CD4-positive, CD25-positive, alpha-beta regulatory T cell (primary cell): ENCODE measurements around the gene AGBL4. TPM values are rescaled to one million over a fixed set of nuclear protein-coding genes. Genes with fewer than 3 reads are reported as not detected.

ENCODE experiments used
- ATAC-seq, 2 donors: fragments of 150-1000 bp; cut with Tn5 transposase; one replicate each; pipeline ENCODE4 v1.10.0; 2021; ENCODE audit warnings: low read depth in 2 of 2, moderate number of reproducible peaks in 2 of 2, moderate library complexity in 1 of 2
- DNase-seq, 3 donors: peaks; one replicate each; pipeline versions ENCODE4 v3.0.0 to v3.0.0-alpha.2; 2012 to 2022; ENCODE audit warnings: mixed read lengths in 1 of 3
- H3K27ac ChIP-seq: one replicate; pipeline ENCODE4 v1.7.0; 2013; ENCODE audit warnings: mild to moderate bottlenecking, low read length; ENCODE audit not compliant: insufficient read depth, poor library complexity, severe bottlenecking
- H3K27me3 ChIP-seq: one replicate; pipeline ENCODE4 v1.7.0; 2013; ENCODE audit warnings: low read length; ENCODE audit not compliant: control insufficient read depth, insufficient read depth
- H3K36me3 ChIP-seq: one replicate; pipeline ENCODE4 v1.7.0; 2013; ENCODE audit warnings: mild to moderate bottlenecking, low read length, moderate library complexity; ENCODE audit not compliant: control insufficient read depth, insufficient read depth
- H3K4me1 ChIP-seq: 2 replicates; pipeline ENCODE4 v1.7.0; 2013; ENCODE audit warnings: mild to moderate bottlenecking, low read length; ENCODE audit not compliant: insufficient read depth, control insufficient read depth, poor library complexity, severe bottlenecking
- H3K4me3 ChIP-seq: one replicate; pipeline ENCODE4 v1.7.0; 2013; ENCODE audit warnings: low read depth, mild to moderate bottlenecking, low read length, moderate library complexity
- H3K9me3 ChIP-seq, 2 experiments: 1 replicate in 1 of 2; 2 replicates in 1 of 2; pipeline ENCODE4 v1.7.0; 2013; ENCODE audit warnings: low read length in 2 of 2, mild to moderate bottlenecking in 1 of 2, moderate library complexity in 1 of 2; ENCODE audit not compliant: control insufficient read depth in 2 of 2
- H3K27ac Mint-ChIP-seq, 3 donors: one replicate each; pipeline ENCODE4 v1.8.0; 2020 to 2022; ENCODE audit warnings: mild to moderate bottlenecking in 3 of 3, mixed read lengths in 3 of 3, moderate library complexity in 2 of 3
- H3K27me3 Mint-ChIP-seq: one replicate; pipeline ENCODE4 v1.8.0; 2022; ENCODE audit warnings: mild to moderate bottlenecking, mixed read lengths
- H3K36me3 Mint-ChIP-seq: one replicate; pipeline ENCODE4 v1.8.0; 2020; ENCODE audit warnings: mixed read lengths
- H3K4me1 Mint-ChIP-seq, 4 donors: one replicate each; pipeline ENCODE4 v1.8.0; 2020 to 2022; ENCODE audit warnings: mixed read lengths in 4 of 4, mild to moderate bottlenecking in 1 of 4
- H3K4me3 Mint-ChIP-seq, 4 donors: one replicate each; pipeline ENCODE4 v1.8.0; 2020 to 2022; ENCODE audit warnings: mild to moderate bottlenecking in 4 of 4, mixed read lengths in 4 of 4, moderate library complexity in 3 of 4
- H3K9me3 Mint-ChIP-seq, 7 donors: one replicate each; pipeline ENCODE4 v1.8.0; 2020 to 2022; ENCODE audit warnings: mixed read lengths in 7 of 7, mild to moderate bottlenecking in 3 of 7, moderate library complexity in 2 of 7
- polyA plus RNA-seq, 4 donors: library from polyadenylated mRNA; unstranded; fragments of 300-500 nt; fragmentation: Illumina TruSeq; gene quantifications; one replicate each; pipeline ENCODE4 v1.2.3, GENCODE V29; 2021
- total RNA-seq: library from RNA; stranded (reverse); gene quantifications from one replicate; pipeline ENCODE4 v1.2.3, GENCODE V29; 2022

The AGBL4 gene
- total and polyA plus RNA-seq, 5 donors from 2014 or later, result 0.47 TPM; not detected in 4

GRCh38 chr1:48683839-48684238, 1339.9 kb downstream of the AGBL4 start:
- Histone ChIP-seq H3K36me3 (no peaks in the 10 kb centered on the region), H3K4me3 (no peak overlapping the region), H3K9me3 (no peaks in the 10 kb centered on the region), H3K27ac (no peak overlapping the region), H3K27me3 (no peaks in the 10 kb centered on the region), H3K4me1 (no peaks in the 10 kb centered on the region)
- no peak for DNase-seq
- H3K4me3 Mint-ChIP-seq, result no peak overlapping the region
- H3K27me3 Mint-ChIP-seq, result no peaks in the 10 kb centered on the region
- peaks cover 0 to 1% (median 0%) of the 10 kb centered on the region in 7 donors for H3K9me3 Mint-ChIP-seq
- no peak overlapping the region for H3K27ac Mint-ChIP-seq
- no peaks in the 10 kb centered on the region for H3K36me3 Mint-ChIP-seq
- no peaks in the 10 kb centered on the region for H3K4me1 Mint-ChIP-seq
- no peak for ATAC-seq

- Histone ChIP-seq H3K27me3 (no peaks in the 10 kb centered on the region), H3K9me3 (no peaks in the 10 kb centered on the region), H3K27ac (no peak overlapping the region), H3K36me3 (no peaks in the 10 kb centered on the region), H3K4me1 (no peaks in the 10 kb centered on the region), H3K4me3 (no peak overlapping the region)
- Mint-ChIP-seq H3K36me3 (no peaks in the 10 kb centered on the region), H3K27ac (no peak overlapping the region), H3K4me1 (no peaks in the 10 kb centered on the region), H3K9me3 (peaks cover 0 to 2% (median 0%) of the 10 kb centered on the region in 7 donors), H3K4me3 (no peak overlapping the region), H3K27me3 (no peaks in the 10 kb centered on the region)
- DNase-seq (no peak), ATAC-seq (no peak)
Measured at GRCh38 chr1:48681476-48682305, 1342.1 kb downstream of the AGBL4 start.

GRCh38 chr1:48680411-48681035, 1343.2 kb downstream of the AGBL4 start:
- no peaks in the 10 kb centered on the region for H3K4me1 ChIP-seq
- H3K27me3 ChIP-seq, result no peaks in the 10 kb centered on the region
- no peak overlapping the region for H3K4me3 Mint-ChIP-seq
- no peaks in the 10 kb centered on the region for H3K4me1 Mint-ChIP-seq
- H3K9me3 ChIP-seq, result no peaks in the 10 kb centered on the region
- no peak overlapping the region for H3K27ac Mint-ChIP-seq
- H3K27ac ChIP-seq, result no peak overlapping the region
- H3K4me3 ChIP-seq, result no peak overlapping the region
- H3K27me3 Mint-ChIP-seq, result no peaks in the 10 kb centered on the region
- no peaks in the 10 kb centered on the region for H3K36me3 ChIP-seq
- no peaks in the 10 kb centered on the region for H3K36me3 Mint-ChIP-seq
- ATAC-seq, result no peak
- DNase-seq, result no peak
- peaks cover 0 to 2% (median 0%) of the 10 kb centered on the region in 7 donors for H3K9me3 Mint-ChIP-seq

- no peaks in the 10 kb centered on the region for H3K36me3 ChIP-seq
- Mint-ChIP-seq H3K9me3 (peaks cover 0 to 2% (median 0%) of the 10 kb centered on the region in 7 donors), H3K4me3 (no peak overlapping the region), H3K36me3 (no peaks in the 10 kb centered on the region), H3K4me1 (no peaks in the 10 kb centered on the region), H3K27ac (no peak overlapping the region), H3K27me3 (no peaks in the 10 kb centered on the region)
- no peak overlapping the region for H3K27ac ChIP-seq
- no peaks in the 10 kb centered on the region for H3K4me1 ChIP-seq
- H3K27me3 ChIP-seq, result no peaks in the 10 kb centered on the region
- no peak for DNase-seq
- no peak for ATAC-seq
- no peaks in the 10 kb centered on the region for H3K9me3 ChIP-seq
- no peak overlapping the region for H3K4me3 ChIP-seq
Measured at GRCh38 chr1:48679859-48680258, 1343.9 kb downstream of the AGBL4 start.

GRCh38 chr1:48678710-48679505, 1344.8 kb downstream of the AGBL4 start:
- Histone ChIP-seq H3K4me3 (no peak overlapping the region), H3K4me1 (no peaks in the 10 kb centered on the region), H3K36me3 (no peaks in the 10 kb centered on the region), H3K9me3 (no peaks in the 10 kb centered on the region), H3K27ac (no peak overlapping the region), H3K27me3 (no peaks in the 10 kb centered on the region)
- Mint-ChIP-seq H3K4me3 (no peak overlapping the region), H3K9me3 (peaks cover 0 to 2% (median 0%) of the 10 kb centered on the region in 7 donors), H3K4me1 (no peaks in the 10 kb centered on the region), H3K27ac (no peak overlapping the region), H3K36me3 (no peaks in the 10 kb centered on the region), H3K27me3 (no peaks in the 10 kb centered on the region)
- DNase-seq (no peak), ATAC-seq (no peak)

GRCh38 chr1:48677306-48678287, 1346.2 kb downstream of the AGBL4 start:
- ATAC-seq (no peak), DNase-seq (peak in 2 of 3 donors; percentile 14 to 52)
- H3K27ac ChIP-seq, result no peak overlapping the region
- Mint-ChIP-seq H3K27me3 (no peaks in the 10 kb centered on the region), H3K27ac (no peak overlapping the region), H3K4me3 (no peak overlapping the region), H3K9me3 (peaks cover 0 to 2% (median 0%) of the 10 kb centered on the region in 7 donors), H3K36me3 (no peaks in the 10 kb centered on the region), H3K4me1 (no peaks in the 10 kb centered on the region)
- no peaks in the 10 kb centered on the region for H3K36me3 ChIP-seq
- no peaks in the 10 kb centered on the region for H3K9me3 ChIP-seq
- H3K4me3 ChIP-seq, result no peak overlapping the region
- H3K4me1 ChIP-seq, result no peaks in the 10 kb centered on the region
- no peaks in the 10 kb centered on the region for H3K27me3 ChIP-seq

GRCh38 chr1:48676822-48677221, 1346.9 kb downstream of the AGBL4 start:
- ATAC-seq, result no peak
- Histone ChIP-seq H3K4me3 (no peak overlapping the region), H3K9me3 (no peaks in the 10 kb centered on the region), H3K36me3 (no peaks in the 10 kb centered on the region), H3K27me3 (no peaks in the 10 kb centered on the region), H3K4me1 (no peaks in the 10 kb centered on the region), H3K27ac (no peak overlapping the region)
- no peaks in the 10 kb centered on the region for H3K27me3 Mint-ChIP-seq
- H3K36me3 Mint-ChIP-seq, result no peaks in the 10 kb centered on the region
- H3K27ac Mint-ChIP-seq, result no peak overlapping the region
- no peaks in the 10 kb centered on the region for H3K4me1 Mint-ChIP-seq
- H3K9me3 Mint-ChIP-seq, result peaks cover 0 to 2% (median 0%) of the 10 kb centered on the region in 7 donors
- no peak for DNase-seq
- no peak overlapping the region for H3K4me3 Mint-ChIP-seq
